ENCODE data around the gene DDR2.

DNA sequence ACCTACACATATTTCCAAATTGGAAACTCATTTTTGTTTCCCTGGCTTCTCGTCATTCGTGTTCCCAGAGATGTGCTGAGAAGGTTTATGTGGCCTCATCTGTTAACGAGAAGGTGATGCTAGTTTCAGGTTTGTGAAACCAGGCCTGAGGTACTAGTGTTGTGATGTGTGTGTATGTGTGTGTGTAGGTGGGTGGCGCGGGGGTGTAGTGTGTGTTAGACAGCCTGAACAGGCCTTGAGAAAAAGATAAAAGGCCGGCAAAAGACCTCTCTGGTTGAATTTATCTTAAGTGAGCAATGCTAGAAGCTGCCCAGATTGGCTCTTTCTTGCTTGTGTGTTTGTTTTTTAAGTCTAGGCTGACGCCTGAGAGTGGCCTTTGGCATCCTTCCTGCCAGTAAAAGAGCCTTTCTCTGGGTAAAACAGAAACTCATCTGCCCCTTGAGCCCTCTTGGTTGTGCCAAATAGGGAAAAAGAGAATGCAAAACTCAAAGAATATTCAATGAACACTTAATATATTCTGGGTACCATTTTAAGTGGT, 92.4 kb downstream of the DDR2 start:
- no peak for TF ChIP-seq EZH2 (IDR thresholded peaks at IDR 0.05; ENCODE audit: insufficient read depth, poor library complexity, severe bottlenecking)
- no peak for TF ChIP-seq EZH2phosphoT487 (IDR thresholded peaks at IDR 0.05; ENCODE audit: insufficient read depth, low read depth)
